Subcutaneous abdominal adipose tissue (tissue), 5 donors: ENCODE results near the gene CALHM2.

Experiments
- H3K27ac ChIP-seq: one replicate; pipeline ENCODE4 v1.7.0; 2013; ENCODE audit warnings: low read depth, mild to moderate bottlenecking, inconsistent platforms, low read length, moderate library complexity
- H3K27me3 ChIP-seq, 5 donors: one replicate each; pipeline ENCODE4 v1.7.0; 2013; ENCODE audit warnings: low read length in 5 of 5, inconsistent platforms in 1 of 5; ENCODE audit not compliant: control insufficient read depth in 5 of 5, insufficient read depth in 4 of 5
- H3K36me3 ChIP-seq, 5 donors: one replicate each; pipeline ENCODE4 v1.7.0; 2013; ENCODE audit warnings: low read length in 5 of 5; ENCODE audit not compliant: control insufficient read depth in 5 of 5, insufficient read depth in 5 of 5
- H3K4me1 ChIP-seq, 5 donors: one replicate each; pipeline ENCODE4 v1.7.0; 2013; ENCODE audit warnings: low read length in 5 of 5, mild to moderate bottlenecking in 3 of 5, moderate library complexity in 1 of 5; ENCODE audit not compliant: control insufficient read depth in 5 of 5, insufficient read depth in 5 of 5
- H3K4me3 ChIP-seq, 5 donors: one replicate each; pipeline ENCODE4 v1.7.0; 2013; ENCODE audit warnings: low read length in 5 of 5, low read depth in 1 of 5
- H3K9ac ChIP-seq, 5 donors: one replicate each; pipeline ENCODE4 v1.7.0; 2013; ENCODE audit warnings: low read length in 5 of 5, mild to moderate bottlenecking in 4 of 5, moderate library complexity in 3 of 5
- H3K9me3 ChIP-seq, 5 donors: one replicate each; pipeline ENCODE4 v1.7.0; 2013; ENCODE audit warnings: low read length in 5 of 5; ENCODE audit not compliant: control insufficient read depth in 5 of 5
- donor health status: healthy.
- donor health status: healthy.
- donor health status: healthy.
- donor health status: healthy.
- donor health status: healthy.

CALHM2 gene

DNA sequence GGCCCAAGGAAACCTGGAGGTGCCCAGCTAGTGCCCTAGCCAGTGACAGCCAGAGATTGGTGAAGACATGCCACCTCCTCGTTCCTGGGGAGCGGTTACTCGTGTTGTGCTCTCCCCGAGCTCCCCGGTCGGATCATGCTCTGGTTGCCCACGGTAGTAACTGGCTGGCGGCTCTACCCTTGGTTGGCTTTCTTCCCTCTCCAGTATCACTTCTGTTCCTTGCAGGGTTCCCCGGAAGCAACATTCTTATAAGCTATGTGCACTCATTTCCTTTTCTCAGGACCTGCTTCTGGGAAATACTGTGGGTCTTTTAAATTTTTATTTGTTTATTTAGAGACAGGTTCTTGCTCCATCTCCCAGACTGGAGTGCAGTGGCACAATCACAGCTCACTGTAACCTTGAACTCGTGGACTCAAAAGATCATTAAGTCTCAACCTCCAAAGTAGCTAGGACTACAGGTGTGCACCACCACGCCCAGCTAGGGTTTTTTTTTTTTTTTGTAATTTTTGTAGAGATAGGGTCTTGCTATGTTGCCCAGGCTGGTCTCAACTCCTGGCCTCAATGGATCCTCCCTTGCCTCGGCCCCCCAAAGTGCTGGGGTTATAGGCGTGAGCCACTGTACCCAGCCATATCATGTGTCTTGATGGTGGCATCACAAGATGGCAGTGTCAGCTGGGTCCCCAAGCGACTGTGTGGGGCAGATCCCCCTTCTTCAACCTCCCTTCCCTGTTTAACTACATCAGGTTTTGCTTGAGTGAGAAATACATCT is 13.4 kb upstream of the CALHM2 start:
- Histone ChIP-seq H3K36me3 (no peaks in the 10 kb centered on the region), H3K27ac (no peak overlapping the region), H3K4me1 (peaks cover 0 to 10% (median under 1%) of the 10 kb centered on the region in 5 donors), H3K9ac (no peak overlapping the region), H3K9me3 (no peaks in the 10 kb centered on the region), H3K27me3 (no peaks in the 10 kb centered on the region), H3K4me3 (no peak overlapping the region)

DNA sequence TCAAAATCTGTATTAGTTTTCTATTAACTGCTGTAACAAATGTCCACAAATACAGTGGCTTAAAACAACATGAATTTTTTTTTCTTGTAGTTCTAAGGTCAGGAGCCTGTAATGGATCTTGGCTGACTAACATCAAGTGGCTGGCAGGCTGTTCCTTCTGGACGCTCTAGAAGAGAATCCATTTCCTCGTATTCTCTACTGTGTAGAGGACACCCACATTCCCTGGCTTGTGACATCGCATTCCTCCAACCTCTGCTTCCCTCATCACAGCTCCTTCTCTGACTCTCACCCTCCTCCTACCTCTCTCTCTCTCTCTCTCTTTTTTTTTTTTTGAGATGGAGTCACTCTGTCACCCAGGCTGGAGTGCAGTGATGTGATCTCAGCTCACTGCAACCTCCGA is 11.3 kb upstream of the CALHM2 start:
- Histone ChIP-seq H3K36me3 (no peaks in the 10 kb centered on the region), H3K4me1 (peaks cover 0 to 8% (median 0%) of the 10 kb centered on the region in 5 donors), H3K27ac (no peak overlapping the region), H3K4me3 (no peak overlapping the region), H3K9me3 (no peaks in the 10 kb centered on the region), H3K9ac (no peak overlapping the region), H3K27me3 (no peaks in the 10 kb centered on the region)

DNA sequence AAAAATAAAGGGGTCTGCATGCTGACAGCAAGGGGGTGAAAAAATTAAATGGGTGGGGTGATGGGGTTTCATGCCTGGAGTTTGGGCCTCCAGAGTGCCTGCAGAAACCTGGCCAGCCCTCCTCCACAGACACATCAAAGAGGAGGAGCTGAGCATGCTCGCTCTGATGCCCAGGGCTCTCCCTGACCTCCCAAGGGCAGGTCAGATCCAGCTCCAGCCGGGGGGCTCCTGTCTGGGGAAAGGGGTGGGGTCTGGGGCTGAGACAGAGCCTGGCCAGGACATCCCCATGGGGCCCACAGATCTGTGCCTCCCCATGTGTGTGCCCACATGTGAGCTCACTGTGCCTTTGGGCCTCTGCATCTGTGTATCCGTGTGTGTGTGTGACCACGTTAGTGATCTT is 7.4 kb upstream of the CALHM2 start:
- H3K4me1 ChIP-seq, result no peaks in the 10 kb centered on the region
- H3K27ac ChIP-seq, result no peak overlapping the region
- H3K4me3 ChIP-seq, result no peak overlapping the region
- H3K36me3 ChIP-seq, result no peaks in the 10 kb centered on the region
- H3K27me3 ChIP-seq, result peaks cover 0 to 3% (median 0%) of the 10 kb centered on the region in 5 donors
- no peaks in the 10 kb centered on the region for H3K9me3 ChIP-seq
- no peak overlapping the region for H3K9ac ChIP-seq

DNA sequence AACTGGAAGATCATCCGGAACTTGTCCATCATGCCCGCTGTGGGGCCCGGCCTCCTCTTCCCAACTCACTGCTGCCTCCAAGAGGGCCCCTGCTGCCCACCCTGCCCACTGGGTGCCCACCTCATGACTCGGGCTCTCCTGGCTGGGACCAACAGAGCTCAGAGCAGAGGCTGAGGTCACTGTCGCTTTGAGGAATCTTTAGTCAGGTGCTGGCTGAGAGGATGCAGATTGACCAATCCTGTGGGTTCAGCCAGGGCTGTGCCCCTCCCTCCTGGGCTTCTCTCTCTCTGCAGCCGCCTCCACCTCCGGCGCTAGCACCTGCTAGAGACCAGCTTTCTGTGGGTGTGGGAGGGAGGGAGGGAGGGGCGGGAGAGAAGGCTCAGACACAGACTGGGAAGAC is 6.5 kb upstream of the CALHM2 start, which contains the start of gene CALHM1:
Gene CALHM1, minus strand, starts transcription at position 181 of the 400 bp plus-strand sequence. Its CDS starts 149 bp downstream, at position 32.
- H3K4me1 ChIP-seq, result no peaks in the 10 kb centered on the region
- H3K4me3 ChIP-seq, result no peak within 1 kb of the TSS
- H3K27ac ChIP-seq, result no peak within 1 kb of the TSS
- H3K9ac ChIP-seq, result no peak within 1 kb of the TSS
- H3K27me3 ChIP-seq, result peaks cover 0 to 3% (median 0%) of the 10 kb centered on the region in 5 donors
- no peaks in the 10 kb centered on the region for H3K36me3 ChIP-seq
- no peaks in the 10 kb centered on the region for H3K9me3 ChIP-seq

DNA sequence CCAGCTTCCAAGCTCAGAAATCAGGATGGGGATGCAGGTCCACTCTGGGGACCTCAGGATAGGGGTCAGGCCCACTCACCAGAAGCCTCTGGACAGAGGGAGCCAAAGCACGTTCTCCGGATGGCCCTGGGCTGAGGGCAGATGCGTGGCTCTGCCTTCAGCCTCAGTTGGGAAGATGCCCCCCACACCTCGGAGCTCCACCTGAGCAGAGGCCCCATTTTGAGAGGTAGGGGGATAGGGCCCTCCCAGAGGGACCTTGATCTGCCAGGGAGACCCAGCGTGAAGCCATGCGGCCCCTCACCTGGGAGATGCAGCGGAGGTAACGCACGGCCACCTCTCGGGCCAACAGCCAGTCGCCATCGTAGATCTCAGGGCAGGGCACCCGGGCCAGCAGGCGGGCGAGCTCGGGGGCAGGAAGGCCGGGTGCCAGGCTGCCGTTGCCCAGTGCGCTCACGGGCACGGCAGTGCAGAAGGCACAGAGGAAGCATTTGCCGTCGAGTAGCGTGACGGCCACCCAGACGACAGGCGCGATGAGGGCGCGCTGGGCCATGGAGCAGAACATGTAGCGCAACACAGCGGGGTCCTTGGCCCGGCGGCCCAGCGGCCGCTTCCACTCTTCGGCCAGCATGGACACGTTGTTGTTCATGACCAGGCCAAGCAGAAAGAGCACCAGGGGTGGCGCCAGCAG is 5.9 kb upstream of the CALHM2 start:
- H3K4me1 ChIP-seq, result peaks cover 0 to under 1% (median 0%) of the 10 kb centered on the region in 5 donors
- peaks cover 0 to 3% (median 0%) of the 10 kb centered on the region in 5 donors for H3K27me3 ChIP-seq
- H3K27ac ChIP-seq, result no peak overlapping the region
- H3K4me3 ChIP-seq, result no peak overlapping the region
- H3K9me3 ChIP-seq, result no peaks in the 10 kb centered on the region
- no peaks in the 10 kb centered on the region for H3K36me3 ChIP-seq
- H3K9ac ChIP-seq, result no peak overlapping the region

DNA sequence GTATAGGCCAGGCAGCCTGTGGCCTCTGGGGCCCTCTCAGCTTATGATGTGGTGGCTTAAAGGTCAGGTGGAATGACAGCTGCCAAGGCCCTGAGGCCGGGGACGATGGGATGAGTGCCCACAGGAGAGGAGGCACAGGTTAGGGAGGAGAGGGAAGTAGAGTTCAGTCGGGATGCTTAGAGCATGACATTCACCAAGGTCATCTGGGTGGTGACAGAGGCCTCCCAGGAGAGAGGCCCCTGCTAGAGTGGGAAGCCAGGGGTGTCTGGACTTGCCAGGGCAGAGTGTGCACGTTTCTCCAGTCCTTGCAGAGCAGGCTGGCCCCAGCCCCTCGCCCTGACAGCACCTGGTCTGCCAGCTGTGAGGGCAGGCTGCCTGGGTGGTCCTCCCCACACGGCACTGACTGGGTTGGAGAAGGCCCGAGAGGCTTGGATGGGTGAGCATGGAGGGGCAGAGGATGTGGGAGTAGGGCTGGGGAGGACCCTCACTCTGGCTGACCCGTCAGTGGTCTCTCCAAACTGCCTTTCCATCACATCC is 5.1 kb upstream of the CALHM2 start:
- H3K27ac ChIP-seq, result no peak overlapping the region
- H3K9ac ChIP-seq, result no peak overlapping the region

DNA sequence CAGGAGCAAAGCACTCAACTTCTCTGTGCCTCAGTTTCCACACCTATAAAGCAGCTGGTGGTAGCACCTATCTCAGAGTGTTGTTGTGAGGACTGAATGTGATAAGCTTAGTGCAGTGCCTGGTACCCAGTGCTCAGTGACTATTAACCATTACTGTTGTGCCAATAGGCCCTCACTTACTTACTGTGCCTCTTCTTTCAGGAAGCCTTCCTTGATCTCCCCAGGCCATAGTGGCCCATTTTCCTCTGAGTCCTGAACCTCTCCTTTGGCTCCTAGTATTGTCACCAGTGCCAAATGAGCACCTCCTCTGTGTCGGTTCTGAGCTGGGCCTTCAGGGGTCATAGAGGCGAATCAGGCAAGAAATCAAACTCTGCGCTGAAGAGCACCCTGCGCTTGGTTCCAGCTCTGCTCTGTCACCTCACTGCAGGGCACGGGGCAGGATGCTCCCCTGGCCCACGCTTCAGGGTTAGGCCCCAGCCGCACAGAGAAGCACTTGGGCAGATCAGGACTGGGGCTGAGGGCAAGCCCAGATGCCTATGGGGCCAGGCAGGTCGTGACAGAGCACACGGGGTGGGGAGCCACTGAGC is 4.0 kb upstream of the CALHM2 start:
- no peak overlapping the region for H3K4me3 ChIP-seq
- no peaks in the 10 kb centered on the region for H3K9me3 ChIP-seq
- H3K36me3 ChIP-seq, result no peaks in the 10 kb centered on the region
- H3K9ac ChIP-seq, result no peak overlapping the region
- H3K27me3 ChIP-seq, result peaks cover 0 to 18% (median 0%) of the 10 kb centered on the region in 5 donors
- H3K27ac ChIP-seq, result no peak overlapping the region
- peaks cover 2 to 19% (median 15%) of the 10 kb centered on the region in 5 donors for H3K4me1 ChIP-seq

More for the DNA sequence above, 5.1 kb upstream of the CALHM2 start:
- Histone ChIP-seq H3K4me1 (peaks cover 2 to 9% (median 8%) of the 10 kb centered on the region in 5 donors), H3K36me3 (no peaks in the 10 kb centered on the region), H3K4me3 (no peak overlapping the region), H3K27me3 (peaks cover 0 to 9% (median 0%) of the 10 kb centered on the region in 5 donors), H3K9me3 (no peaks in the 10 kb centered on the region)

DNA sequence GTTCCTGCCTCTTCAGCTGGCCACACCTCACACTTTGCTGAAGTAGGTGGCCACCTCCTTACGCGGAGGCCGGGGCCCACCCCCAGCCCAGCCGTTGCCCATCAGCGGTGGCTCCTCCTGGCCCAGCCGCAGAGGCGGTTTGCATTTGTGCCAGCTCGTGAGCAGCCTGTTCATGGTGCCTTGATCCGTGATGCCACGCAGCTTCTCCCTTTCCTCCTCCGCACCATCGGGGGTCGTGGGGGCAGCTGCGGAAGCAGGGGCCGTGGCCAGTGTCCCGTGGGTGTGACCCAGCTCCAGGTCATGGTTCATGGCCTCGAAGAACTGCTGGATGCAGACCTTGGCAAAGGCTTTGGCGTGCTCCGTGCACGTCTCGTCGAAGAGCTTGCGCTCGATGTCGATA is 3.1 kb upstream of the CALHM2 start:
- H3K9ac ChIP-seq, result no peak overlapping the region
- H3K9me3 ChIP-seq, result no peaks in the 10 kb centered on the region
- H3K4me1 ChIP-seq, result peaks cover 2 to 29% (median 23%) of the 10 kb centered on the region in 5 donors
- H3K36me3 ChIP-seq, result peaks cover 0 to 6% (median 0%) of the 10 kb centered on the region in 5 donors
- H3K27me3 ChIP-seq, result peaks cover 0 to 23% (median 0%) of the 10 kb centered on the region in 5 donors
- H3K27ac ChIP-seq, result no peak overlapping the region
- H3K4me3 ChIP-seq, result no peak overlapping the region

DNA sequence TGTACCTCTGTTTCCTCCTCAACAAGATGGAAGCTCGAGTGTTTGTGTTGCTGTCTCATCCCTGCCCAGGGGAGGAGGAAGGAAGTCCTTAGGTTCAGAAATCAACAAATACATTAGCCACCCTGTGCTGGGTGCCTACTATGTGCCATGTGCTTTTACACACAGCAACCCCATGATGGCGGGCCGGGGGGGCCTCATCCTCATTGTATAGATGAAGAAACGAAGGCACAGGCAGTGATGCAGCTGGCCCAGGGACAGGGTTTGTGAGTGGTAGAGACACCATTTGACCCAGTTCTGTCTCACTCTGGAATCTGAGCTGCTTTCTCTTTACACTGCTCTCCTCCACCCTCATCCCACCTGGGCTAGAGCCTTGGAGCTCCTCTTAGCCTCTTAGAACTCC is 1.9 kb upstream of the CALHM2 start:
- Histone ChIP-seq H3K9me3 (no peaks in the 10 kb centered on the region), H3K9ac (no peak overlapping the region), H3K36me3 (peaks cover 0 to 18% (median 10%) of the 10 kb centered on the region in 5 donors), H3K4me3 (no peak overlapping the region), H3K27ac (no peak overlapping the region), H3K27me3 (peaks cover 0 to 30% (median 0%) of the 10 kb centered on the region in 5 donors), H3K4me1 (peaks cover 9 to 41% (median 35%) of the 10 kb centered on the region in 5 donors)
